ENCODE data around the gene FPR1. TPM values are rescaled to one million over a fixed set of nuclear protein-coding genes. Genes with fewer than 3 reads are reported as not detected.

The FPR1 gene
- total RNA-seq, 1 donor from 2014 or later, result 12.8 TPM

DNA sequence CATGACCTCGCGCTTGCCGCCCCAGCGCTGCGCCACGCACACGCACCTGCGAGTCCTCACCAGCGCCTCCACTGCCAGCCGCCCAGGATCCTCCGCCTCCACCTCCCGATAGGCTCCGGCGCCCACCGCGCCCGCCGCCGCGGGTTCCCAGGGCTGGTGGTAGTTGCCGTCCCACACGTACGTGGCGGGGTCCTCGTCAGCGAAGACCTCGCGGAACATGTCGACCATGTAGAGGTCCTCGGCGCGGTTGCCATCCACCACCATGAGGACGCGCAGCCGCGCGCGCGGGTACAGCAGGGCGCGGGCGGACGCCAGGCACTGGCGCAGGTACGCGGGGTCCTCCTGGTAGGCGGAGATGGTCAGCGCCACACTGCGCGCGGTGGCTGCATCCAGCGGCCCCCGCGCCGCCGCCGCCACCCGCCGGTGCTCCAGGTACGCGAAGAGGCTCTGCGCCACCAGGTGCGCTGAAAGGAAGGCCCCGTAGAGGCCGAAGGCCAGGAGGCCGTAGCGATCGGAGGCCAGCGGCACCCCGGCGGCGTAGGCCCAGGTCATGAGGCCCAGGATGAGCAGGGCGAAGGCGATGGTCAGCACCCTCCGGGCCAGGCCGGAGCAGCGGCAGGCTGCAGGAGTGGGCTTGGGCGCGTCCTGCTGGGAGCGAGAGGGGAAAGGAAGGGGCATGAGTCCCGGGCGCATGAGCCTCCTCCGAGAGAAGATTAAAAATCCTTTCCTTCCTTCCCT is 32.3 kb downstream of the FPR1 start:
- peaks cover 5% of the 10 kb centered on the region for H3K27me3 ChIP-seq
- H3K36me3 ChIP-seq, result no peaks in the 10 kb centered on the region
- DNase-seq (ENCODE audit: extremely low spot score in 2 of 2), result no peak
- peaks cover 10% of the 10 kb centered on the region for H3K4me1 ChIP-seq
- H3K9me3 ChIP-seq, result no peaks in the 10 kb centered on the region
- no peak for TF ChIP-seq POLR2A (IDR thresholded peaks at IDR 0.05)
- TF ChIP-seq, protein P1, sequence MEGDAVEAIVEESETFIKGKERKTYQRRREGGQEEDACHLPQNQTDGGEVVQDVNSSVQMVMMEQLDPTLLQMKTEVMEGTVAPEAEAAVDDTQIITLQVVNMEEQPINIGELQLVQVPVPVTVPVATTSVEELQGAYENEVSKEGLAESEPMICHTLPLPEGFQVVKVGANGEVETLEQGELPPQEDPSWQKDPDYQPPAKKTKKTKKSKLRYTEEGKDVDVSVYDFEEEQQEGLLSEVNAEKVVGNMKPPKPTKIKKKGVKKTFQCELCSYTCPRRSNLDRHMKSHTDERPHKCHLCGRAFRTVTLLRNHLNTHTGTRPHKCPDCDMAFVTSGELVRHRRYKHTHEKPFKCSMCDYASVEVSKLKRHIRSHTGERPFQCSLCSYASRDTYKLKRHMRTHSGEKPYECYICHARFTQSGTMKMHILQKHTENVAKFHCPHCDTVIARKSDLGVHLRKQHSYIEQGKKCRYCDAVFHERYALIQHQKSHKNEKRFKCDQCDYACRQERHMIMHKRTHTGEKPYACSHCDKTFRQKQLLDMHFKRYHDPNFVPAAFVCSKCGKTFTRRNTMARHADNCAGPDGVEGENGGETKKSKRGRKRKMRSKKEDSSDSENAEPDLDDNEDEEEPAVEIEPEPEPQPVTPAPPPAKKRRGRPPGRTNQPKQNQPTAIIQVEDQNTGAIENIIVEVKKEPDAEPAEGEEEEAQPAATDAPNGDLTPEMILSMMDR (IDR thresholded peaks at IDR 0.05), result no peak
- TF ChIP-seq POLR2AphosphoS5 (IDR thresholded peaks at IDR 0.05; ENCODE audit: insufficient read depth in 1 of 2, low read depth in 1 of 2), result no peak
- H3K4me3 ChIP-seq, result peak overlapping the region; percentile 18 to 33
- intact Hi-C loops (cut with DNase I), result no loop called here
- H3K27ac ChIP-seq, result no peak overlapping the region

DNA sequence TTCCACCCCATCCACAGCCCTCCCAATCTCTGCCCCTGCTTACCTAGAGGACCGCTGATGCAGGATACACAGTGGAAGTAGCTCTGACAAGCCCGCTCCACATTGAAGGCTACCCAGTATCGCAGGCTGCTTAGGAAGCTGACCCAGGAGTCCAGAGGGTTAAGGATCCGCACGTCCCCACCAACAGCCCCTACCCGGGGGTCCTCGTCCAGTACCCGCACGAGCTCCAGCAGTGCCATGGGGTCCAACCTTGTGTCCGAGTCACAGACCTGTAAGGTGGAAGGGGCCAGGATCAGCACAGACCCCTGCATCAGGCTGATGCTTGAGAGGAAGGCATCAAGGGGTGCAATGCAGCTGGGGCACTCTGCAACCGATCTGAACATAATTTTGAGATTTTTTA is 34.8 kb downstream of the FPR1 start:
- Histone ChIP-seq H3K36me3 (no peaks in the 10 kb centered on the region), H3K9me3 (no peaks in the 10 kb centered on the region), H3K27ac (no peak overlapping the region), H3K4me1 (peaks cover 7% of the 10 kb centered on the region), H3K4me3 (no peak overlapping the region), H3K27me3 (peaks cover 5% of the 10 kb centered on the region)
- DNase-seq (ENCODE audit: extremely low spot score in 2 of 2), result no peak
- TF ChIP-seq POLR2A (IDR thresholded peaks at IDR 0.05), result no peak
- TF ChIP-seq POLR2AphosphoS5 (IDR thresholded peaks at IDR 0.05; ENCODE audit: insufficient read depth in 1 of 2, low read depth in 1 of 2), result no peak
- TF ChIP-seq, protein P1 (IDR thresholded peaks at IDR 0.05), result no peak
- intact Hi-C loops (cut with DNase I), result no loop called here

DNA sequence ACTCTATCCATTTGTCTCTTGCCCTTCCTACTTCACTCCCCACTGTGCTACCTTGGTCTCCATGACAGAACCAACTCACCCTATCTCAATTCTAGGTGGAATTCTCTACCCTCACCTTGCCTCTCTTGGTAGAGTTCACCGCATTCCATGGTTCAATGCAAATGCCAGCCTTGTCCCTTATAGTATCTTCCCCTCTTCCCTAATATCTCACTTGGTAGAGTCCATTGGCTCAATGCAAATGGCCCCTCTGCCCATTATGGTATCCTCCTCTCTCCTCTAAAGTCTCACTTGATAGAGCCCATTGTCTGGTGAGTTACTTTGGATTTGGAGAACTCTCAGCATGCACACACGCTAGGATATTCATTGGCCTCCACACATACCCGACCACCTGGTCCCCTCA is 35.8 kb downstream of the FPR1 start:
- DNase-seq (ENCODE audit: extremely low spot score in 2 of 2), result no peak
- Histone ChIP-seq H3K27me3 (peaks cover 5% of the 10 kb centered on the region), H3K27ac (no peak overlapping the region), H3K9me3 (no peaks in the 10 kb centered on the region), H3K4me1 (peaks cover 7% of the 10 kb centered on the region), H3K36me3 (no peaks in the 10 kb centered on the region), H3K4me3 (no peak overlapping the region)
- intact Hi-C loops (cut with DNase I), result no loop called here
- TF ChIP-seq, protein P1 (IDR thresholded peaks at IDR 0.05), result no peak

DNA sequence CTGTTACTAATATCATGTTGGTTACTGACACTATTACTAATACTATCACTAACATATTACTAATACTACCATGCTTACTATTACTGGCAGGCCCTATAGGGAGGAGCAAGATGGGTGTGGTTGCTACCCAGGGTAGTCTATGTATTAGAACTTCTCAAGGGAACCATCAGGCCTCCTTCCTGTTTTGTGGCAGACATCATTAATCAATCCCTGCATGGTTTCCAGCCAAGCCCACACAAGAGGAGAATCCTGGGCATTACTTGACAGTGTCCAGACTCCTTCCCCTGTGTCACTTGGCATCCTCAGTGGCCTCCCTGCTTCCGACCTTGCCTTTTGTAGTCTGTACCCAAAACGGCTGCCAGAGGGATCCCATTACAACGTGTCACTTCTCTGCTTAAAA is 36.8 kb downstream of the FPR1 start:
- peaks cover 4% of the 10 kb centered on the region for H3K27me3 ChIP-seq
- peaks cover 7% of the 10 kb centered on the region for H3K4me1 ChIP-seq
- H3K9me3 ChIP-seq, result no peaks in the 10 kb centered on the region
- TF ChIP-seq POLR2AphosphoS5 (IDR thresholded peaks at IDR 0.05; ENCODE audit: insufficient read depth in 1 of 2, low read depth in 1 of 2), result no peak
- TF ChIP-seq POLR2A (IDR thresholded peaks at IDR 0.05), result no peak
- TF ChIP-seq, protein P1 (IDR thresholded peaks at IDR 0.05), result no peak
- no peak overlapping the region for H3K27ac ChIP-seq
- intact Hi-C loops (cut with DNase I), result no loop called here
- DNase-seq (ENCODE audit: extremely low spot score in 2 of 2), result no peak
- H3K36me3 ChIP-seq, result no peaks in the 10 kb centered on the region
- no peak overlapping the region for H3K4me3 ChIP-seq

Data from vagina (tissue), 2 donors.